CD4-positive, alpha-beta T cell treated with Interleukin-2 at 100 ng/mL for 4 hours (primary cell): ENCODE results near the gene NOTCH1.

Experiments
- DNase-seq: peaks from one replicate; pipeline ENCODE4 v3.0.0-alpha.2; 2020; ENCODE audit warnings: low spot score

Gene NOTCH1

DNA sequence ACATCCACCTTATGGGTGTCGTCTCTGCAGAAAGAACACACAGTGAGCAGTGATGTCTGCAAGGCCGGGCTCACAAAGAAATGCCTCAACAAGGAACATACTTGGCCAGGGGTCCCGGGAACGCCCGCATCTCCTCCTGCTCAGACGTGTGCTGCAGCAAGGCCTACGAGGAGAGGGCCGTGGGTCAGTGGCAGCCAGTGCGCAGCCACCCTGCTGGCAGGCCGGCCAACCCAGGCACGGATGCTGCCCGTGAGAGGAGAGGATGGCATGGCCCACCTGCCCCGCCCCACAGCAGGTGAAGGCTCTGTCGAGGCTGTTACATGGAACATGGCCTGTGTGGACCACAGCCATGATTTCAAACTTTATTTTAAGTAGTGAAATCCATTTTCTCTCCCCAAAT, 82.3 kb downstream of the NOTCH1 start:
- DNase-seq: no peak

DNA sequence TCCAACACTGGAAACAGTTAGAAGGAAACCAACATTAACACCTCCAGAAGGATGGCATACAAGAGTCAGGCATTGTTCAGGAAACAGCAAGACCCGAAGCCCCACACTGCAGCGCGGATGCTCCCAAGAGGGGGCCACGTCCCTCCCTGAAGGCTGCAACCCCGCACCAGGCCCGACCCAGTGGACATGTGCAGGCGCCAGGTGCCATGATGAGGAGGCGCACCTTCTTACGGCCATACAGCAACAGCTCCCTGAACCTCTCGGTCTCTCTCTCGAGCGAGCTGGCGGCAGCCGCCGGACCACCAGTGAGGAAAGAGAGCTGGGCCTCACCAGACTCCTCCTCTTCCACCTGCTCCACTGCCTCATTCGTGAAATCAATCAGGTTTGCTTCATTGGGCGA, 83.2 kb downstream of the NOTCH1 start:
- no peak for DNase-seq

DNA sequence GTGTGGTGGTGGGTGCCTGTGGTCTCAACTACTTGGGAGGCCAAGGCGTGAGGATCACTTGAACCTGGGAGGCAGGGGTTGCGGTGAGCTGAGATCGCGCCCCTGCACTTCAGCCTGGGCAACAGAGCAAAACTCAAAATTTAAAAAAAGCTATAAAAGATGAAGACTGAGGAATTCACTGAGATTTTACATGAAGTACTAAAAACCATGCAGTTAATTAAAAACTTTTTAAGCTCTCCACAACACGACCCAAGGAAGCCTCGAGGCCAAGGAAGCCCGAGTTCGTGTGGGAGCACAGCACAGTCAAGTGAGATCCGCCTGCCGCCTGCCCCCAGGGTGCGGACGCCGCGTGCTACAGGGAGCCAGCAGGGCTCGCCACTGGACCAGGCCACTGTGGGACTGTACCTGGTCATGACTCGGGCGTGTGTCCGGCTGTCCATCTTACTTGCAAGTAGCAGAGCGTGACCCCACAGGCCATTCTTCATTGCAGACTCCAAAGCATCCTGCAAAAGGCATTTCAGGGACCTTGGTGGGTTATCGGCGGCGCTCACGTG, 85.0 kb downstream of the NOTCH1 start:
- no peak for DNase-seq

DNA sequence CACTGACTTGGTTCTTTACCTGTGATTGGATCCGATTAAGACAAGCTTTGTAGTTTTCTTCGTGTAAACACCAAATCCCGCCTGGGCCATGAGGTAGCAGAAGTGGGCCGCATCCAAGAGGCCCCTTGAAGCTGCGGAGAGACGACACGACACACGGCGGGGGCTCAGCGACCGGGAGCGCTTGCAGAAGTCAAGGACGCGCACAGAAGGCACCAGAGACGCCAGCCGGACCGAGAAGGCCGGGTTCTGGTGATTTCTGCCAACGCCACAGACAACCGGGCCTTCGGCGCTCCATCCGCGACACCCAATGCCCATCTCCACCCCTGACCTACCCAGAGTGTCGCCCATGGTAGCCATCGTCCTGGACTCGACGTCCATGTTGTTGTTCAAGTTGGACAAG, 86.4 kb downstream of the NOTCH1 start:
- DNase-seq: no peak

DNA sequence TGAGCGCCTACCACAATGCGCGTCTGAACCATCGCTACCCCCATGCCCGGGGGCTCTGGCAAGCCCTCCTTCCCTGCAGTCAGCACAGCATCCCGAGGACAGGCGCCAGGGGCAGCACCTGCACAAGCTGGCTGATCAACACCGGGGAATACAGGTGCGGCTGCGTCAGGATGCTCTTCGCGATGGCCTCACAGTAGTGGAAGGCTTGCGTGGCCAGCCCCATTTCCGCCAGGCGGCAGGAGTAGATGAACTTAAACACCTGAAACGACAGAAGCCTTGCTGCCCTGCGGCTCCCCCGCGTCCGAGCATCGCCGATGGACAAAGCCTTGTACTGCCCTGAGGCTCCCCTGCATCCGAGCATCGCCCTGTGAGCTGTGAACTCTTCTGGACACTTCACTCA, 88.5 kb downstream of the NOTCH1 start:
- no peak for DNase-seq

DNA sequence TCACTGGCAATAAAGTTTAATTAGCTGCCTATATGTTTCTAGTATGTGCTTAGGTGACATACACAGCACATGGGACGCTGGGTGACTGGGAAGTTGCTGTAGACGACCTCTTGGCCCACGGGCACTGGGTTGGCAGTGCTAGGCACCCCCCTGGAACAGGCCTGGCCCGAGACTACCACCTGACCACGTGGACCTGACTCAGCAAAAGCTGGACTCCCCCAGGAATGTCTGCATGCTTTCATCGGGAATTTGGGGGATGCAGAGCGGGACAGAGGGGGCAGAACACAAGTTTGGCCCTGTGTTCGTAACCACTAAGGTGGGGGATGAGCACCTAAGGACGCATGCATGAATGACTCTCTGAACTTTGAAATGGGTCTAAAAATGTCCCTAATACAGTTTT, 89.6 kb downstream of the NOTCH1 start:
- no peak for DNase-seq

DNA sequence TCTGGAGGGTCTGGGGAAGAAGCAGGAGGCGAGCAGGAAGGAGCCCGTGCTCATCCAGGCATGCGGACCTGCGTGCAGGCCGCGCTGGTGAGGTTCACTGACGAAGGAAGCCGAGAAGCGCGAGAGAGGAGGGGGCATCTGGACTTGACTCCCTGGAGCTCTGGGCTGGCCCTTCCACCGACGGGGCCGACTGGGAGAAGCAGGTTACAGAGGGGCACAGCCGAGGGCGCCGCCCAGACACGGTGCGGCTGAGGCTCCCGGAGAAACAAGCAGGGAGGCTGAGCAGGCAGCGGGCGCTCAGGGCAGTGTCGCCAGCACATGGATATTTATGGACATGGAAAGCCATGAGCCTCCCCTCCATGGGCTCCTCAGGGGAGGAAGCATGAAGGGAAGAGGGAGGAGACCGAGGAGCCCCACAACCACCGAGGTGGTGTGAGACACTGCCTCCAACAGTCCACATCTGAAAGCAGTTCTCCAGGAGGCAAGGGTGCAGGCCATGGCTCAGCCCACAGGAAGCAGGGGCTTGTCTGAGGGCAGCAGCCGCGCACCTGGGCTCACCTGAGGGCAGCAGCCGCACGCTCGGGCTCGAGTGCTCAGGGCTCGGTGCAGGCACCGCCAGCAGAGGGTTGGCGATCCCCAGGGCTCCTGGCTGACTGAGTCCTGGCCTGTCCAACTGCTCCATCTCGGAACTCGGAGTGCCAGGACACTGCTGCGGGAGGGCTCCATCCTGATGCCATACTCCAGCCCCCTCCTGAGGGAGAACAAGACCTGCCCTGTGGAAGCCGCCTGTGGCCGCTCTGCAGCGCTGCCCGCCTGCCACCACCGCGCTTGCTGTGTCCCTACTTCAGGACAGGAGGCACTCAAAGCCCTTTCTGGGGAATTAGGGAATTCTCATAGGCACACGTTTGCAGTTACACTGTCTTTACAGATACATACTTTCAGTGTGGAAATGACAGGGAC, 90.5 kb downstream of the NOTCH1 start:
- no peak for DNase-seq

DNA sequence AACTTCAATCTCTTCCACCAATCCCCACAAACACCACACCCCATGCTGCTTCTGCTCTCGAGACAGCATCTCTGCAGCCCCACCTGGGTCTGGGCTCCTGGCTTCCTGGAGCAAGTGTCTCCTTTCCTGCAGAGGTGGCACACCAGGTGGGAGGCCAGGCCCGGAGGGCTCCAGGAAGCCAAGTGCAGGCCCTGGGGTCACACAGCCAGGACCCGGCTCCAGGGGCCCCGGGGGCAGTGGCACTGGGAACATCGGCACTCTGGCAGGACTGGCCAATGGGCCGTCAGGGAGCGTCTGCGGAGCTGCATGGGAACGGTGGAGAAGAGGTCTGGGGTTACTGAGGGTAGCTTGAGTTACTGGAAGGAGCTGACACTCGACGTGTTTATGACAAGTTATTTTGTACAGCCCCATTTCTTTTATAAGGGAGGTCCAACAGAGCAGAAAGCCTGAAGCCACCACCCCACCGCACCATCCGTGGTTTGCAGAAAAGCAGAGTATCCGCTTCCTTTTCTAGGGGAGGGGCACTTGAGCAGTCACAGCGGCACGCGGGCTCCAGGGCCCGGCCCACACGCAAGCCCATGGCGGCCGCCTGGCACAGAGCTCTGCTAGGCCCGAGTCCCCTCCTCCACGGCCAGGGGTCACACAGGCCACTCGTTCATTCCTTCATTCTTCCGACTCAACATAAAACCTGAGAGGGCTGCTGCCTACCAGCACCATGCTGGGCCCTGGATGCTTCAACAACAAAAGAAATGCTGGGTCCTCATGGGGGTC, 91.6 kb downstream of the NOTCH1 start:
- no peak for DNase-seq

DNA sequence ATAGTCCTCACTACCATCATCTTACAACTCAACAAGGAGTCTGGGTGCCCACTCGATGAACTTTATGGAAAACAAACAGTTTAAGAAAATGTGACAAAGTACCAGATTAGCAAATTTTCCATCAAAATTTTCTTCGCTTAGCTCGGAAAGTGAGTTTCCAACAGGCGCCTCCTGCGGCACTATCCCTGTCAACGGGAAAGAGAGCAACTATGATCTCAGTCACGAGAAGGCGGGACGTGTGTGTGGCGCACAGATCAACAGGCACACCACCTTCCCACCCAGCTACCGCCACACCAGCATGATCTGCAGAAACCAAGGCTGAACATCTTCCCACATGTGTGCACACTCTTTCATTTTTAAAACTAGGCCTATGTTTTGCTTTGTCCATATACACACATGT, 92.5 kb downstream of the NOTCH1 start:
- DNase-seq: no peak

DNA sequence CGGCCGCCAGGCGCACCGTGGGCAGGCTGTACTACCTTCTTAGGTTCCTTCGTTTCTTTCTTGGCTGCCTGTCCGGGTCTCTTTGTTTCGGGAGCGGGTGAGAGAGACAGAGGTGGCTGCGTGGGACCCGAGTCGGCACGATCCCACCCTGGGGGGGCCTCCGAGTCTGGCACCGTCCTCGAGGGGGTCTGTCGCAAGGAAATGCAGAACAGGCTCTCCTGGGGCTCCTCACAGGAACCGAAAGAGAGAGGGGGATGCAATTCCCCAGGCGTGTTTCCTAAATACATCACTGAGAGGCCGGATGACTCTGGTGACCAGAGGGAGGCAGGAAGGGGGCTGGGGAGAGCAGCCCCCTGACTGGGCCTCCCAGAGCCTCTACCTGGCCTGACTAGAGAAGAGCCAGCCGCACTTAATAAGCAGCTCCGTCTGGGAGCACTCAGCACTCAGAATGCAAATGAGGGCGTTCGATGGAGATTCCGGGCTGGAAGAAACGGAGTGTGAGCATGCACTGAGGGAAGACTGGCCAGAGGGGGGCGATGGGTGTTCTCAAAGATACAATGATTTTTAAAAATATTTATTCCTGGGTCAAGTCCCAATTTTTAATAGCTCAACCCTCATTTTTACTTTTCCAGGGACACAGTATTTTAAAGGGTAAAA, 94.5 kb downstream of the NOTCH1 start:
- no peak for DNase-seq

DNA sequence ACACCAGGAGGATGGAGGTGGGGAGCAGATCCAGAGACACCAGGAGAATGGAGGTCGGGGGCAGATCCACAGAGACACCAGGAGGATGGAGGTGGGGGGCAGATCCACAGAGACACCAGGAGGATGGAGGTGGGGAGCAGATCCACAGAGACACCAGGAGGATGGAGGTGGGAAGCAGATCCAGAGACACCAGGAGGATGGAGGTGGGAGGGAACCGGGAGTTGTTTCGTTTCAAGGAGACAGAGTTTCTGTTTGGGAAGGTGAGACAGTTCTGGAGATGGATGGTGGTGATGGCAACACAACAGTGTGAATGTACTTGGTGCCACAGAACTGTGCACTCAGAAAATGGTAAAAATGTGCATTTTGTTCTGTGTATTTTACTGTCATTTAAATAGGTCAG, 97.2 kb downstream of the NOTCH1 start:
- DNase-seq: no peak

DNA sequence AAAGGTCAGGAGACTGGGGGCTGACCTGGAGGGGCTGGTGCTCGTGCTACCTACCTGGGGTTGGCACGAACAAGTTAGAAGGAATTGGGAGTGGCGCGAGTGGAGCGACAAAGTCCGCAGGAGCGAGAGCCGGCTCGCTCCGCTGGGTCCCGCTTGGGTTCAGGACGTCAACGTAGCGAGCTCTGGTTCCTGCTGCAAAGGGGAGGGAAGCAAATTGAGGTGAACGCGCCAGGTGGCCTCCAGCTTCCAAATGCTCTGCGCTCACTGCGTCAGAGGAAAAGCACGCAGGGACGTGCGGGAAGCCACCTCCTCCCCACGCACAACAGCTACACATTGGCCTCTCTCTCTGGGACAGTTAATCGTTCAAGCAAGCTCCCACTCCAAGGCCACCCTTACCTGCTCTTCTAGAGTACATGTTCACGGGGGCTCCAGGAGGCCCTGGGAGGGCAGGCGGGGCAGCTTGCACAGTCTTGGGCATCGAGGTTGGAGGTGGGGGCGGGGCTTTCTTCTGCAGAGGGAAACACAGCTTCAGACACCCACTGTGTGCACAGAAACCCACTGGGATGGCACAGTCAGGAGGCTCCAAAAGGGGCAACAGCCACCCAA, 98.6 kb downstream of the NOTCH1 start:
- no peak for DNase-seq

DNA sequence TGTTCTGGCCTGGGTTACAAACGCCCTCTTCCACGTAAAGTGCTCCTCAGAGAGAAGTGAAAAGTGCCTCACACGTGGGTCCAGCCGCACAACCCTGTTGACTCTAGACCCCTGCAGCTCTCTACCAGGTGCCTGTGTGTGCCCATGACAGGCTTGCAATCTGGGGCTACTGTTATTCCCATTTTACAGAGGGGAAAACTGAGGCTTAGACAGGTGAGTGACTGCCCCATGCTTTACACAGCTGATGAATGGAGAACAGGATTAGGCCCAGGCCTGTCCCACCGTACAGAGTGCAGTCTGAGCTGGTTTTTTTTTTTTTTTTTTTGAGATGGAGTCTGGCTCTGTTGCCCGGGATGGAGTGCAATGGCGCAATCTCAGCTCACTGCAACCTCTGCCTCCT, 100.0 kb downstream of the NOTCH1 start:
- no peak for DNase-seq
